Inflammatory macrophage treated with lipopolysaccharide for 4 hours (primary cell): ENCODE data around the gene USHBP1.
A peak's percentile ranks its signal among the peaks of the same experiment; 100 is the strongest.

Experiments used
- DNase-seq: peaks from one replicate; pipeline ENCODE4 v3.0.0-alpha.2; 2020

The USHBP1 gene, protein sequence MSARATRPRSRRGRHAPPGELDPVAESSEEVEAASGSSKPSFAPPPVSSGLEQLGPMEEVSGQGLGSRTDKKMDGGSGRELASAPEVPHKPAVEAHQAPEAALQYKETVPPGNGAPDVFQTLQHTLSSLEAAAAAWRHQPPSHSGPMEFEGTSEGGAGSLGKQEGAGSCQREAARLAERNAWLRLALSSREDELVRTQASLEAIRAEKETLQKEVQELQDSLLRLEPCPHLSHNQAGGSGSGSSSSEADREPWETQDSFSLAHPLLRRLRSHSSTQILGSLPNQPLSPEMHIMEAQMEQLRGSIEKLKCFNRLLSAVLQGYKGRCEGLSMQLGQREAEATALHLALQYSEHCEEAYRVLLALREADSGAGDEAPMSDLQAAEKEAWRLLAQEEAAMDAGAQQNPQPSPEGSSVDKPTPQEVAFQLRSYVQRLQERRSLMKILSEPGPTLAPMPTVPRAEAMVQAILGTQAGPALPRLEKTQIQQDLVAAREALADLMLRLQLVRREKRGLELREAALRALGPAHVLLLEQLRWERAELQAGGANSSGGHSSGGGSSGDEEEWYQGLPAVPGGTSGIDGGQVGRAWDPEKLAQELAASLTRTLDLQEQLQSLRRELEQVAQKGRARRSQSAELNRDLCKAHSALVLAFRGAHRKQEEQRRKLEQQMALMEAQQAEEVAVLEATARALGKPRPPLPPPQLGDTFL

DNA sequence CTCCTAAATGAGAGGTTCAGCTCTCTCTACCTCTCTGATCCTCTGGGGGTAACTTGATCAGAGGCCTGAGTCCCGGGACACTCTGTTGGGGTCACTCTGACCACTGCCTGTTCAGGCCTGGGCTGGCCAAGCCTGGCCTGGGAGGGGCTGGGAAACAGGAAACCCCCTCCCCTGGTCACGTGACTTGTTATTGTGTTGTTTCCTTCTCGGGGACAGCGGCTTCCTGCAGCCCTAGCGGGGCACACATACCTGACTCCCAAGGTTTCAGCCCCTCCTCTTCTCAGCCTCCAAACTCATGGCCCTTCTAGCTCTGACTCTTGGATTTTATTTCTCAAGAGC is at the start of gene USHBP1:
Gene USHBP1 (minus strand): TSS at position 105 of the 339 bp plus-strand sequence. CDS start 446 bp downstream, outside the sequence.
- DNase-seq, result no peak

DNA sequence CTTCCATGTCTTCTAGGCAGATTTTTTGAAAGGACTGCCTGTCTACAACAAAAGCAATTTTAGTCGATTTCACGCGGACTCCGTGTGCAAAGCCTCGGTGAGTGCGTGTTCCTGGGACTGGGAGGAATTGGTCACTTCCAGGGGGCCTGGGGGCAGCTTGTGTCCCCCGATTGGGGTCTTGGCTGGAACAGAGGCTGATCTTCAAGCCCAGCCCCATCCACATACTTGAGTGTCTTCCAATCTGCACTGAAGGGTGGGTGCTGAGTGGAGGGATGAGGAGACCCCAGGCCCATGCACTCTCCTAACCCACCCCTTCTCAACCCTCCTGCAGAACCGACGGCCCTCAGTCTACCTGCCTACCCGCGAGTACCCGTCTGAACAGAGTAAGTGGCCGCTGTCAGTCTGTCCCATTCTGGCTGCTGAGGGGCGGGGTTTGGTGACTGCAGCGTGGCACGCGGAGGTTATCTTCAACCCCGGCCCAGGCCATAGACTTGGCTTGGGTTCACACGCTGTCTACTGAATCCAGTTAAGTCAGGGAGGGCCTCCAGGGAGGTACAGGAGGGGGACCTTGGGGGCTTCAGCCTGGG is 49.6 kb upstream of the USHBP1 start:
- no peak for DNase-seq

DNA sequence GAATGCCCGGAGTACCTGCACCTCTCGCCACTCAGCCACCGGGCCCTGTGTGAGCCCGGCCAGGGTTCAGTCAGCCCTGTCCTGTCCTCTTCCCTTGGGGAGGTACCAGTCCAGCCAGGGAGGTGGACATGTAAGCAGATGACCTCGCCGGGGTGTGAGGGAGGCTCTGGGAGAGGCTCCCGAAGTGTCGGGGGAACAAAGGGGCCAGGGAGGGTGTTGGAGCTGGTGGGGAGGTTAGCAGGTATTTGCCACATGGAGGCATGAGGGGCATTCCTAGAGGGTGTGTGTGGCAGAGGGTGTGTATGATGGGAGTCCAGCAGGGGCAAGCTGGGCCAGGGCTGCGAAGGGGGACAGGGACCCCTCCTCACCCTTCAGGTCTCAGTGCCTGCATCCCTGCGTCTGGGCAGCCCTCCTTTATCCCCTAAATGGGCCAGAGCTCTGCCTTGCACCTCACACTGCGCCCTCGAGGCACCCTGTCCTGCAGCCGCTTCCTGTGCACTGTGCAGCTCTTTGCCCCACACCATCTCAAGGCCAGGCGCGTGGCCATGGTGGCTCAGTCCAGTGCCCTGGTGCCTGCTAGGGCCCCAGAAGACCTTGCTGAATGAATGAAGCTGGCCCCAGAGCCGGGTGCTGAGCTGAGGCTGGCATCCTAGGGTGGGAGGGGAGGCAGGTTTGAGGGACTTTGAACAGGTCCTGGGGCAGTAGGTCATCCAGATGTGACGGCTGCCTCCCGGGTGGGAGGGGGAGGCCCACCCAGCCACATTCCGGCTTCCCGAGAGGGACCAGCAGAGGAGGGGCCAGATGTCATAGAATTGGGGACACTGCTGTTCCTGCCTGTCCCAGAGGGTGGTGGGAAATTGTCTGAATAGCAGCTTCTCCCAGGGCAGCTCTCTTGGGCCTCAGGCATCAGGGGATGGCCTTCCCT is 47.9 kb upstream of the USHBP1 start:
- no peak for DNase-seq

DNA sequence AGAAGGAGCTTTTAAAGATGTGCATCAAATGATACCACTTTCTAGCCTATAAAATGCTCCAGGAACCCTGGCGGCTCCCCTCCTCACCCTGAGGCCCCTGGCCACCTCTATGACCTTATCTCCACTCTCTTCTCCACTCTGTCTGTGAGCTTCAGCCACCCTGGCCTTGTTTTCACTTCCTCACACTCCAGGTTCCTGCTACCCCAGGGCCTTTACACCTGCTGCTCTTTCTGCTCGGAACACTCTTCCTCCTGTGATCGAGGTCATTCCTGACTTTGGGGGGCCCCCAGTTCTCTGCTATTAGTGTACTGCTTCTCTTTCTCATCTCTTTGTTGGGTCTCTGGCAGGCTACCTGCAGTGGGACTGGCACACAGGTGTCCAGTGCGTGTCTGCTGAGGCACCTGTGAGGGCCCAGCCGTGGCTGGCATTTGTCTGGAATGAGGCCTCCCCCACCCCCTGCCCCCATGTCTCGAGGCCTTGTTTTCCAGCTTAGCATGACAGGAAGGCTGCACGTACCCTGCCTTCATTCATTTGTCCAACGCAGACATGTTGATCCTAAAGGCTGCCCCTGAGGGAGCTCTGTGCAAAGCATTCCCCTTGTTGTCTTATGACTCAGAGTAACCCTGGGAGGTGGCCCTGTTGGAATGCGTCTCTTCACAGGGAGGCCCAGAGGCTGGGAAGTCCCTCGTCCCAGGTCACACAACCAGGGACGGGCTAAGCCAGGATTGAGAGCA is 47.1 kb upstream of the USHBP1 start:
- DNase-seq, result no peak

DNA sequence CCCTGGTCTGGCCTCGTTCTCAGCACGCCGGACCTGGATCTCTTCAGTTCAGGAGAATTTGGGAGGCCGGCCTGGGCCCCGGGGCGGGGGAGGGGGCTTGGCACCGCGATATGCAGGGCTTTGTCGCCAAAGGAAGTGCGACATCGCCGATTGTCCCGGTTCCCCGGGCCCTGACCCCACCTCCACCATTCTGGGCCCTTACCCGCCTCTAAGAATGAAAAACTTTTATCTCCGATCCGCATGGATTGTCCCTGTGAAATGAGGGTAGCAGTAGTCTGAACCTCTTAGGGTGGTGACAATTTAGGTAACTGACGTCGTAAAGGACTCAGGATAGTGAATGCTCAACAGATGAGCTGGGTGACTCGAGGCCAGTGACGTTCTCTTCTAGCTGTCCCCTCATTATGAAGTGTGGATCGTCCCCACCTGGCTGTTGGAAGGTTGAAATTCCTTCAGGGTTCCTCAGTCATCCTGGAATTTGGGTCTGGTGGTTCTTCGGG is 45.5 kb upstream of the USHBP1 start:
- no peak for DNase-seq

DNA sequence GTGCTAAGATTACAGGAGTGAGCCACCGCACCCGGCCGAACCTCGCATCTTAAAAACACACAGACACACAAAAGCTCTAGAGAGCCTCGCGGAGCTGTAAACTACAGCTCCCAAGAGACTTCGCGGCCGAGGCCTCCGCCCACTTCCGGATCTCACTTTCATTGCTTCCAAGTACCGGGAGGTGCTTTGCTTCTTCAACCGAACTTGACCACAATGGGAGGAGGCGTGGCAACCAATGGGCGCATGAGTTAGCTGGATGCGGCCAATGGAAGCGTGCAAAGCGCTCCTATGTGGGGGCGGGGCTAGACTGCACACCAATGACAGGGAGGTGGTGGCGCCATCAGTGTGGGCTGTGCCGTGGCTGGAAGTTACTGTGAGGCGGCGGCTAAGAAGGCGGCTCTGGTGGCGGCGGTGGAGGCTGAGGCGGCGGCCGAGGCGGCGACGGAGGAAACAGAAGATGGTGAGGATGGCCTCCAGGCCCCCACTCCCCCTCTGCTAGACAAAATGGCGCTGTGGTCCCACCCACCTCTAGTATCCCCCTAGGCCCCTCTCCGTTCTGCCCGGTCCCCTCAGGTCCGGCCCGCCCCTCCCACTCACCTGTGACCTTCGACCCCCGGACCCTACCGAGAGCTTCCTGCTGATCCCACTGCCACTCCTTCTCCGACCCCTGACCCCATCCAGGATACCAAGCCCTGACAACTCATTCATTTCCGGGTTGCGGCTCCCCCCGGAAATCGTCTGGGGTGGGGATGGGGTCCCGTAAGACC is 44.8 kb upstream of the USHBP1 start, which contains the start of gene DDA1:
Gene DDA1 (plus strand): TSS at position 366 of the 767 bp plus-strand sequence. CDS start 92 bp downstream, at position 458.
- peak; percentile 100 for DNase-seq

DNA sequence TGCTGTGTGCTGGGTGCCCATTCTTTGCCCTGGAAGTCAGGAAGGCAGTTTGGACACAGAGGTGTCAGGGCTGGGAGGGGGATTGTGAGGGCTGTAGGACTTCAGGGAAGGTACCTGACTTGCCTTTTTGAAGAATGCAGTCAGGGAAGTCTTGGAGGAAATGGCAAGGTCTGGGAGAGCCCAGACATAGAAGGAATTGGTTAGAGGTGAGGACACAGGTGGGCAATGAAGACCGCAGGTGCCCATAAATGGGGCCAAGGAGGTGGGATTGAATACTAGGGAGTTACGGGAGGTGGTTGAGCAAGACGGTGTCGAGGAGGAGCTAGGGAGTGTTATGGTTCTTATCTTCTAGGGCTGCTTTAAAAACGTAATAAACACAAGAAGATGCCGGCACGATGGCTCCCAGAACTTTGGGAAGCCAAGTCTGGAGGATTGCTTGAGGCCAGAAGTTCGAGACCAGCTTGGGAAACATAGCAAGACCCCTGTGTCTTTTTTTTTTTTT is 43.4 kb upstream of the USHBP1 start:
- no peak for DNase-seq

DNA sequence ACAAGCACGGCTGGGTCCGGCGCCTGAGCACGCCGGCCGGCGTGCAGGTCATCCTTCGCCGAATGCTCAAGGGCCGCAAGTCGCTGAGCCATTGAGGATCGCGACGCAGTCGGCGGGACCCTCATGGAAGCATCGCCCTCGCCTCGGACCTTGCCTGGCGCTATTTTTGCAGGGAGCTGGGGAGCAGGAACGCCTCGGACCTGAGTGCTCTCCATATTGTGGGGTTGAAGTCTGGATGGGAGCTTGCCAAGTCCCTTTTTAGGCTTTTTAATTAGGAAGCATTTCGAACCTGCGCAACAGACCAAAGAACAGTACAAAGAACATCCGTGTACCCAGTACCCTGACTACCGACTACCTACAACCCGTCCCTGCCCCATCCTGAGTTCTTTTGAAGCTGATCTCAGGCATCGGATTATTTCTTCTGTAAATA is 41.8 kb upstream of the USHBP1 start:
- DNase-seq, result no peak

DNA sequence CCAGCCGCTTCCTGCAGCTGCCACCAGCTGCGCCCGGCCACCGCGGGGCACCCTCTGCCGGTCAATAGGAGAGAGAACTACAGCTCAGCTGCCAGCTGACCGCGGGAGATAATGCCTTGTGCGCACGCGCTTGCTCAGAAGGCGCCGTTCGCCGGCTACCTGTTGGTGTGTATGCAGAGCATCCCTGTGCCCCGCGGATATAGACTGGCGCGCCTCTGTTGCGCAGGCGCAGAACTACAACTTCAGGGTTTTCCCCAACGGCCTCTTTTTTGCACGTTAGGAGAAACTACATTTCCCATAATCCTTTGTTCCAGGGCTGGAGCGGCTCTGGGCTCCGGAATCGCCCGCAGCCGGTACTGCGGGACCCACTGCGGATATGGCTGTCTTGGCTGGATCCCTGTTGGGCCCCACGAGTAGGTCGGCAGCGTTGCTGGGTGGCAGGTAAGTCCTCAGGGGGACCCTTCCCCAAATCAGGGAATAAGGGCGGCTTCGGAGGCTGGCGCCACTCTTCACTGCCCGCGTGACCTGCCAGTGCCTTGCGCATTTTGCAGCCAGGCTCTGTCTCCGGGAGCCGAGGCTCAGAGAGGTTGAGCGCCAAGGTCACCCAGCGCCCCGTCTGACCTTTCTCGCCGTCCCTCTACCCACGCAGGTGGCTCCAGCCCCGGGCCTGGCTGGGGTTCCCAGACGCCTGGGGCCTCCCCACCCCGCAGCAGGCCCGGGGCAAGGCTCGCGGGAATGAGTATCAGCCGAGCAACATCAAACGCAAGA is 41.2 kb upstream of the USHBP1 start, which contains the start of gene MRPL34:
Gene MRPL34 (plus strand): TSS at position 356 of the 768 bp plus-strand sequence. CDS start 21 bp downstream, at position 377.
- peak; percentile 97 for DNase-seq

DNA sequence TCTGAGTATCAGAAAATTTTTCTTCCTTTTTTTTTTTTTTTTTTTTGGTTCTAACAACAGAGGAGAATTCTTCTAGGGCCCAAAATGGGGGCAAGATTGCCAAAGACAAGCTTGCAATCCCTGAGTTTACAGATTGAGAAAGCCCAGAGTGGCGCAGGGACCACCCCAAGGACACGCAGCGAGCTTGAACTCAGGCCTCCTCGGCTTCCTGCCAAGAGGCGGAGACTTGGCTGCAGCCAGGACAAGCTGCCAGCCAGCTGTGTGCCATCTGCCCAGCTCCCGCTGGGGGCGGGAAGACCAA is 40.6 kb upstream of the USHBP1 start:
- no peak for DNase-seq

DNA sequence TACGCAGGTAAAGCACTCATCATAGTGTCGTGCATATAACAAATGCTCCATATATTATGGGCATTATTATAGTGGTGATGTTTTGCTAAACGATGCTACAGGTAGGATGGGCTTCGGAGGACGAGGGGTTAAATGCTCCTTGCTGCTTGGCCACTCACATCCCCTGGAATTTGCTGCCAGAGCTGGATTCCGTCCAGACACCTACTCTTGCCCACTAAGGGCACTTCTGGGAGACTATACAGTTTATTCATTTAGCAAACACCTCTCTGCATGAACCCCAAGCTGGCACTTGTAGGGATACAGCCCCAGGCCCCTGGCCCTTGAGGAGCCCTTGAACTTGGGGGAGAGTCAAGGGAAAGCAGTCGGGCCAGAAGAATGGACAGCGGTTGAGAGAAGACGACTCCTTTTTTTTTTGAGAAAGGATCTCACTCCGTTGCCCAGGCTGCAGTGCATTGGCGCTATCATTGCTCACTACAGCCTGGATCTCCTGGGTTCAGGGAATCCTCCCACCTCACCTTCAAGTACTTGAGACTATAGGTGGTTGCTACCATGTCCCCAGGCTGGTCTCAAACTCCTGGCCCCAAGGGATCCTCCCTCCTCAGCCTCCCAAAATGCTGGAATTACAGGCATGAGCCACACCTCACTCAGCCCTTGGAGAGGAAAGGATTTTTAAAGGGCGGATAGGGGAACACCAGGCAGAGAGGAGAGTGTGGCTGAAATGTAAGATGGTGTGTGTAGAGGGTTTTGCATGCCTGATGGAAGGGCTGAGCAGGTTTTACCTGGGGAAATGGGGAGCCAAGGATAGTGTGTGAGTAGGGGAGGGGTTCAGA is 40.1 kb upstream of the USHBP1 start:
- no peak for DNase-seq

DNA sequence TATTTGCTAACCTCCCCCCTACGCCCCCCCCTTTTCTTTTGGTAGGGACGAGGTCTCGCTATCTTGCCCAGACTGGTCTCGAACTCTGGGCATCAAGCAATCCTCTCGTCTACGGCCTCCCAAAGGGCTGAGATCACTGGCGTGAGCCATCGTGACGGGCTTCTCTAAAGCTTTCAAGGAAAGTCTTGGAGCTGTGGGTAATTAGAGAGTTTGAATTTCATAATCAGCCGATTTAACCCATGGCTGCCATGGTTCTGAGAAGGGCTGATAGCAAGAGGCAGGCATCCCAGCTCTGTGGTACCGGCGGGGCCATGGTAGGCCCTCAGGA is 39.4 kb upstream of the USHBP1 start:
- no peak for DNase-seq

DNA sequence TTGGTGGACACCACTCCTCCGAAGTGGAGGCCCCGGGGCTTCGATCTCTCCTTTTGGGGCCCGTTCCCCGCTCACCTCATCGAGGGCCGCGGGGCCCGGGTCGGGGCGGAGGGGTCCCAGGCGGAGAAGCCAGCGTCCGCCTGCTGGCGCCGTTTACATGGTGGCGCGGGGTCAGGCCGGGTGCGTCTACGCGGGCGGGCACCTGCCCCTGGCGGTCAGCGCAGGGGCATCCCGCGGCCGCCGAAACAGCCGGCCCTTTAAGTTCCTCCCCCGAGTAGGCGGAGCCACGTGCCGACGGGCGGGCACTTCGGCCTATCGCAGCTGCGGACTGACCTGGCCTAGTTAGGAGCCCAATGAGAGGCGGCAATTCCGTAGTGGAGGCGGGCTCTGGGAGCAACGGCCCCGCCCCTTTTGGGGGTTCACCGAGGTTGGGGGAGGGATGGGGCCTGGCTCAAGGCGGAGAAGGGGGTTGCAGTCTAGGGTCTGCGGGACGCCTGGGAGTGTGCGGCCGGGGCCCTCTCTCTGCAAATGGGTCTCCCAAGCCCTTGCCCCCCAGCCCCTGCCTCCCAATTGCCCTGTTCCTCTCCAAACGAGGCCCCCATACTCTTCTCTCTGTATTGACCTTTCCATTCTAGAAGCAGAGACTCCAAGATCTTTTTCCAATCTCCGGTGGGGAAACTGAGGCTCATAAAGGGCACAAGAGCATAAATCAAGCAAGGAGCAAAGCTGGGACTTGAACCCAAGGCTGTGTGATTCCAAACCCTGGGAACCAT is 38.8 kb upstream of the USHBP1 start, which contains the start of gene ABHD8:
Gene ABHD8 (minus strand): TSS at position 259 of the 773 bp plus-strand sequence. CDS start 1,809 bp downstream, outside the sequence.
- peak; percentile 97 for DNase-seq

DNA sequence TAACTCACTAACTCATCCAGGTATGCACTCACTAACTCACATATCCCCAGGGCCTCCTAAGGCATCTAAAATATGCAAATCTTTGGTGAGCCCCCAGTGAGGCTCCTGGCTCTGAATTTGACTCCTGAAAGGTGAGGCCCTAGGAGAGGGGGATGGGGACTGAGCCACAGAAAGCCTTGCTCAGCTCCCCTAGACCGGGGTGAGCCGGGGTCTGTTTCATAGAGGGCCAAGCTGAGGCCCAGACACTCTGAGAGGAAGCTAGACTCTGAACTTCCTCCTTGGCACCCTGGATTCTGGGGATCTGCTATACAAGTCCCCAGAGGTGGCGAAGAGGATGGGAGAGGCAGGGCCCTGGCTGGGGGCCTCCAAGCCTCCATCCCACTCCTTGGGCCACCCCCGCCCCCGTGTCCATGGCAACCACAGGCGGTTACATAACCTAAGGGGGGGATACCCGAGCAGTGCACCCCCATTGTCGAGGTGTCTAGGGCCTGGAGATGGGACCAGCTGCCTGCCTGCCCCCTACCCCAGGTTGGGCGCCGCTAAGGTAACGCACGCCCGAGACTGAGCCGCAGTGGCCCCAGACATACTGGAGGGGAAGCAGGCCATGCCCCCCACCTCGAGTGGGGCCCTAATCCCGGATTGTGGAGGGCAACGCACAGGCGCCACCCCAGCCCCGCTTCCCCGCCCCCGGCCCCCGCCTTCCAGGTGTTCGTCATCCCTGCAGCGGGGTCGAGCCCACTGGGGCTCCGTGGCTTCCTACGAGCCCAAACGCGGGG is 38.0 kb upstream of the USHBP1 start:
- peak; percentile 52 for DNase-seq

DNA sequence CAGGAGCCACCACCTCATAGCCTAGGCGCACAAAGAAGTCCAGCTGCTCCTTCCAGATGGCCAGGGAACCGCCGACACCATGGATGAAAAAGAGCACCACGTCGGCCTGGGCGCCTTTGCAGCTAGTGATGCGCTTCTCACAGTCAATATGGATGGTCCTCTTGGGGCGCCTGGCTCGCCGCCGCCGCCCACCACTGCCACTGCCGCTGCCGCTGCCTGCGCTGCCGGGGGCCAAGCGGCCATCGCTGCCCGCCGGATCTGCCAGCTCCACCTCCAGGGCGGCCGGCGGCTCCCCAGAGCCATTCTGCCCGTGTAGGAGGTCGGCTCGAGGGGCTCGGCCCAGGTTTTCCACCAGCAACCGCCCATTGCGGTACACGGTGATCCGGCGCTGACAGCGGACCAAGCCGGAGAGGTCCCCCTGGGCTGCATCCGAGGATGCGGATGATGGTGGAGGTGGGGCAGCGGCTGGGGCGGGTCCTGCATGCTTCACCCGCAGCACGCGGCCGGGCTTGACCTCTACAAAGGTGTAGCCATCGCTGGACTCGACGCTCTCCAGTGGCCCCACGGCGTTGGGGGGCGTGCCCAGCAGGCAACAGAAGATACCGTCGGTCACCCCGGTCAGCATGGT is 36.6 kb upstream of the USHBP1 start:
- DNase-seq, result no peak

DNA sequence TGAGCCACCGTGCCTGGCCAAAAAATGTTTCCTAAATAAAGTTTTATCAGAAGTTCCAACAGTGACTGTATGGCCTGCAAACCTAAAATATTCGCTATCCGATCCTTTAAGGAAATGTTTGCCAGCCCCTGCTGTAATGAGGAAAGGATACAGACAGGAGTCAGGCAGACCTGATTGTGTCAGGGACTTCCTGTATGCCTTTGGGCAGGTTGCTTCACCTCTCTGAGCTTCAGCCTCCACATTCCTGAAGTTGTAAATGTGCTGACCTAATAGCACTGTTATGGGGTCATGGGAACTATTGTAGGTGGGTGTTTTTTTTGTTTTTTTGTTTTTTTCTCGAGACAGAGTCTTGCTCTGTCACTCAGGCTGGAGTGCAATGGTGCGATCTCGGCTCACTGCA is 32.4 kb upstream of the USHBP1 start:
- no peak for DNase-seq

DNA sequence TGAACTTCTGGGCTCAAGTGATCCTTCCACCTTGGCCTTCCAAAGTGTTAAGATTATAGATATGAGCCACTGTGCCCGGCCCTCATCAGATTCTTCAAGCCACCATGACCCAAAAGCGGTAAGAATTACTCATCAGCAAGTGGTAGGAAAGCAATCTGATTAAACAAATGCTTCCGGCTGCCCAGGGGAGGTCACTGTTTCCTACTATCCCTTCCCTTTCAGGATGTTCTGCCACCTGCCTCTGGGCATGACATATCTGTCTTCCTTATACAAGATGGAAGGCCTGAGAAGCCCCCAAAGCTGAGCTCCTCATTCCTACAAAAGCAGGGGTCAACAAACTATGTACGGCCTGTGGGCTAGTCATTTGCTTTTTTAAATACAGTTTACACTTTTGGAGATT is 31.7 kb upstream of the USHBP1 start:
- DNase-seq, result peak; percentile 20
